Lung (tissue), 12 donors: ENCODE data around the gene HMGN1. TPM values are rescaled to one million over a fixed set of nuclear protein-coding genes. Genes with fewer than 3 reads are reported as not detected.

Experiments used
- ATAC-seq: fragments of 200-7000 bp; cut with Tn5 transposase; one replicate; pipeline ENCODE4 v1.9.1; 2020; ENCODE audit warnings: moderate number of reproducible peaks; ENCODE audit not compliant: insufficient read depth, low FRiP score
- DNase-seq, 3 donors: peaks; one replicate each; pipeline ENCODE4 v3.0.0-alpha.2; 2013 to 2017
- H3K27ac ChIP-seq, 2 donors: one replicate each; pipeline ENCODE4 v1.5.1; 2013; ENCODE audit warnings: mild to moderate bottlenecking in 2 of 2, moderate library complexity in 2 of 2, control low read depth in 1 of 2, inconsistent platforms in 1 of 2, low read depth in 1 of 2, low read length in 1 of 2
- H3K27me3 ChIP-seq, 3 donors: one replicate each; pipeline ENCODE4 v1.5.1; 2013; ENCODE audit warnings: low read length in 2 of 3; ENCODE audit not compliant: control insufficient read depth in 3 of 3, insufficient read depth in 3 of 3
- H3K36me3 ChIP-seq, 4 donors: one replicate each; pipeline ENCODE4 v1.5.1; 2013; ENCODE audit warnings: low read length in 4 of 4, mild to moderate bottlenecking in 1 of 4, moderate library complexity in 1 of 4; ENCODE audit not compliant: control insufficient read depth in 4 of 4, insufficient read depth in 4 of 4
- H3K4me1 ChIP-seq, 5 donors: one replicate each; pipeline ENCODE4 v1.5.1; 2013; ENCODE audit warnings: low read length in 5 of 5, mild to moderate bottlenecking in 2 of 5, moderate library complexity in 1 of 5; ENCODE audit not compliant: control insufficient read depth in 5 of 5, insufficient read depth in 5 of 5
- H3K4me3 ChIP-seq: one replicate; pipeline ENCODE4 v1.5.1; 2013; ENCODE audit warnings: mild to moderate bottlenecking, control low read depth, moderate library complexity
- H3K9ac ChIP-seq, 2 donors: one replicate each; pipeline ENCODE4 v1.5.1; 2013; ENCODE audit warnings: low read length in 2 of 2, control low read depth in 1 of 2; ENCODE audit not compliant: insufficient read depth in 1 of 2
- H3K9me3 ChIP-seq, 4 donors: one replicate each; pipeline ENCODE4 v1.5.1; 2013; ENCODE audit warnings: low read length in 3 of 4, mild to moderate bottlenecking in 1 of 4, moderate library complexity in 1 of 4; ENCODE audit not compliant: control insufficient read depth in 4 of 4, insufficient read depth in 3 of 4
- WGBS, 2 donors: extraction: QIAGEN DNeasy Blood & Tissue Kit; methylation state at CpG; one replicate each; pipeline ENCODE4 v1.1.7; 2013; 5-methylcytosine and 5-hydroxymethylcytosine counted together
- polyA plus RNA-seq, 2 donors: library from polyadenylated mRNA; stranded (reverse); fragments of 200-250 nt; gene quantifications; one replicate each; pipeline ENCODE4 v1.2.1, GENCODE V29; 2013
- total RNA-seq, 2 donors: library from RNA; depleted of rRNA in 1 of 2; stranded (reverse); fragments of >200 nt in 1 of 2; gene quantifications; one replicate each; pipeline ENCODE4 v1.2.1, GENCODE V29; 2014 to 2021
- TF ChIP-seq, protein P1 (sequence below): IDR thresholded peaks from 2 replicates; pipeline ENCODE4 v1.5.1; 2012; ENCODE audit warnings: mild to moderate bottlenecking; ENCODE audit errors: control extremely low read depth, extremely low read depth
- donor health status: control.
- donor health status: control.
- donor health status: Bipolar disorder and iron deficiency.
- donor health status: healthy.
- donor health status: DM: yes; HTN: yes; CAD: no.

The HMGN1 gene
- total and polyA plus RNA-seq, 4 donors = 124 to 375 (median 166) TPM

DNA sequence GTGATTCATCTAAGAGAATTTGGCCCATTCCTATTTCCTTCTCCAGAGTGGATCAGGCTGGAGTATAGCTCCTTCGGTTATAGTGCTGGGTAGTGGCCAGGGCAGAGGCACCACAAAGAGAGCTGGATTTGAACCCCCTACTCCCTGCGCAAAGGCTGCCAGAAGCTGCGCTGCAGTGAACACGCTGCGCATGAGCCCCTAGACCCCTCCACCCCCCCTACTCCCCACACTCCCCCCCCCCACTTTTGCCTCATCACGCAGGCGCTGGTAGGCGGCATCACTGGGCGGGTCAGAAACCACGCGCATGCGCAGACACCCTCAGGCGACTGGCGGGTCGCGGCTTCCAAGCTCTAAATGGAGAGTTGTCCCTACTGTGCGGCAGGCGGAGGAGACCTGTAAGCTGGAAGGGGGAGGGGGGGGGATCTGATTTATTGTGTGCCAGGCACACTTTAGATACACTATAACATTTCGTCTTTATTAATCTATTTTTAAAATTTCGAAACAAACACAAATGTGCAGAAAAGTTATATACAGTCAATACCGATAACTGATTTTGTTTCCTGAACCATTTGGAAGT, 38.7 kb upstream of the HMGN1 start:
- Histone ChIP-seq H3K36me3 (peaks cover 5 to 15% (median 10%) of the 10 kb centered on the region in 4 donors), H3K27me3 (no peaks in the 10 kb centered on the region), H3K27ac (peak overlapping the region; percentile 54 to 83), H3K4me3 (no peak overlapping the region), H3K9me3 (no peaks in the 10 kb centered on the region), H3K4me1 (peaks cover 0 to 15% (median 11%) of the 10 kb centered on the region in 5 donors), H3K9ac (peak overlapping the region; percentile 23 to 39)
- DNase-seq (peak; percentile 95 to 96 (median 96)), ATAC-seq (peak; percentile 47)
- TF ChIP-seq, protein P1, sequence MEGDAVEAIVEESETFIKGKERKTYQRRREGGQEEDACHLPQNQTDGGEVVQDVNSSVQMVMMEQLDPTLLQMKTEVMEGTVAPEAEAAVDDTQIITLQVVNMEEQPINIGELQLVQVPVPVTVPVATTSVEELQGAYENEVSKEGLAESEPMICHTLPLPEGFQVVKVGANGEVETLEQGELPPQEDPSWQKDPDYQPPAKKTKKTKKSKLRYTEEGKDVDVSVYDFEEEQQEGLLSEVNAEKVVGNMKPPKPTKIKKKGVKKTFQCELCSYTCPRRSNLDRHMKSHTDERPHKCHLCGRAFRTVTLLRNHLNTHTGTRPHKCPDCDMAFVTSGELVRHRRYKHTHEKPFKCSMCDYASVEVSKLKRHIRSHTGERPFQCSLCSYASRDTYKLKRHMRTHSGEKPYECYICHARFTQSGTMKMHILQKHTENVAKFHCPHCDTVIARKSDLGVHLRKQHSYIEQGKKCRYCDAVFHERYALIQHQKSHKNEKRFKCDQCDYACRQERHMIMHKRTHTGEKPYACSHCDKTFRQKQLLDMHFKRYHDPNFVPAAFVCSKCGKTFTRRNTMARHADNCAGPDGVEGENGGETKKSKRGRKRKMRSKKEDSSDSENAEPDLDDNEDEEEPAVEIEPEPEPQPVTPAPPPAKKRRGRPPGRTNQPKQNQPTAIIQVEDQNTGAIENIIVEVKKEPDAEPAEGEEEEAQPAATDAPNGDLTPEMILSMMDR = no peak
- WGBS, 2 donors = 7 to 11% methylated on average over 21 of the region's 21 CpGs

DNA sequence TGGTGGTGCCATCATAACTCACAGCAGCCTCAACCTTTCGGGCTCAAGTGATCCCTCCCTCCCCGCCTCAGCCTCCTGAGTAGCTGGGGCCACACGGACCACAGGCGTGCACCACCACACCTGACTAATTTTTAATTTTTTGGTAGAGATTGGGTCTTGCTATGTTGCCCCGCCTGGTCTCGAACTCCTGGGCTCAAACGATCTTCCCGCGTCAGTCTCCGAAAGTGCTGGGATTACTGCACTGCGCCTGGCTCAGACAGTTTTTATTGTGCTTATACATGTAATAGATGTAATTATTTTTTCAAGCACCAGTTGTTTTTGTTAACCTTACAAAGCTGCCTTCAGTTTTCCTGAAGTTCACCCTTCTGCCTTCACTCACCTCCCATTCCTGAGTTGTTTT, 38.0 kb upstream of the HMGN1 start:
- TF ChIP-seq, protein P1 = no peak
- H3K9me3 ChIP-seq = no peaks in the 10 kb centered on the region
- H3K36me3 ChIP-seq = peaks cover 3 to 8% (median 5%) of the 10 kb centered on the region in 4 donors
- ATAC-seq (no peak), DNase-seq (no peak)
- H3K27ac ChIP-seq = peak overlapping the region in 1 of 2 donors; percentile 54
- no peak overlapping the region for H3K9ac ChIP-seq
- peaks cover 0 to 15% (median 11%) of the 10 kb centered on the region in 5 donors for H3K4me1 ChIP-seq
- WGBS, 2 donors = 96% methylated on average over 11 of the region's 11 CpGs
- H3K4me3 ChIP-seq = no peak overlapping the region
- H3K27me3 ChIP-seq = no peaks in the 10 kb centered on the region

DNA sequence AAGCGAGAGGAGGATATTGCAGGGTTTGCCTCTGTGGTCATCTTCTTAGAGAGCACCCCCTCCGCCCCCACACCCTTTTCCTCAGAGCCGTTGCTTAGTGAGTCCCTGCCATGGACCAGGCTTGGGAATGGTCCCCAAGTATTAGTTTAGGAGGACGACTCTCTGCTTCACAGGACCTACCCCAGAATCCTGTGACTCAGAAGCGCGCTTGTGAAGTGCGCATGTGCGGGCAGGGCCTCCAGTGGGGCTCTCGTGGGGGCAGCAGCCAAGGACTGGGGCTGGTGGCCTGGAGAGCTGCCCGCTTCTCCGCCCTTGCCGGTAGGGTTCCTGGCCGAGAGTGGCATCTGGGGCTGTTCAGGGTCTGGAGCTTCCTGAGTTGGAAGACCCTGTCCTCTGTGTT, 37.3 kb upstream of the HMGN1 start:
- no peaks in the 10 kb centered on the region for H3K27me3 ChIP-seq
- H3K36me3 ChIP-seq = peaks cover 0 to 4% (median 4%) of the 10 kb centered on the region in 4 donors
- DNase-seq = no peak
- H3K27ac ChIP-seq = peak overlapping the region; percentile 48 to 55
- H3K4me1 ChIP-seq = peaks cover 0 to 18% (median 11%) of the 10 kb centered on the region in 5 donors
- 62 to 70% methylated on average over 13 of the region's 13 CpGs for WGBS, 2 donors
- H3K9me3 ChIP-seq = no peaks in the 10 kb centered on the region
- H3K4me3 ChIP-seq = no peak overlapping the region
- TF ChIP-seq, protein P1 = no peak
- ATAC-seq = no peak
- peak overlapping the region in 1 of 2 donors; percentile 70 for H3K9ac ChIP-seq
